Naive B cell (primary cell): ENCODE results near the gene TRIP13. TPM values are rescaled to one million over a fixed set of nuclear protein-coding genes. Genes with fewer than 3 reads are reported as not detected.
"Not testable (repeated sequence)": the region's sequence is repeated elsewhere in the genome, so short reads cannot be mapped to it uniquely, and the experiment has no call there.

Experiments
- ATAC-seq, 2 donors: fragments of 150-1000 bp; cut with Tn5 transposase; 2 replicates each; pipeline ENCODE4 v1.10.0; 2021; ENCODE audit warnings: low read depth in 2 of 2, mild to moderate bottlenecking in 2 of 2, moderate library complexity in 2 of 2
- DNase-seq: peaks from one replicate; pipeline ENCODE4 v3.0.0; 2022
- H3K27ac Mint-ChIP-seq, 6 donors: one replicate each; pipeline ENCODE4 v1.8.0; 2020 to 2022; ENCODE audit warnings: mild to moderate bottlenecking in 6 of 6, mixed read lengths in 6 of 6, moderate library complexity in 5 of 6, inconsistent platforms in 2 of 6
- H3K27me3 Mint-ChIP-seq, 3 donors: one replicate each; pipeline ENCODE4 v1.8.0; 2021 to 2022; ENCODE audit warnings: mixed read lengths in 3 of 3, mild to moderate bottlenecking in 1 of 3
- H3K36me3 Mint-ChIP-seq, 2 donors: one replicate each; pipeline ENCODE4 v1.8.0; 2020 to 2022; ENCODE audit warnings: mixed read lengths in 2 of 2, inconsistent platforms in 1 of 2, mild to moderate bottlenecking in 1 of 2
- H3K4me1 Mint-ChIP-seq, 3 donors: one replicate each; pipeline ENCODE4 v1.8.0; 2020 to 2022; ENCODE audit warnings: mixed read lengths in 3 of 3, inconsistent platforms in 1 of 3, mild to moderate bottlenecking in 1 of 3, moderate library complexity in 1 of 3
- H3K4me3 Mint-ChIP-seq, 8 donors: one replicate each; pipeline ENCODE4 v1.8.0; 2020 to 2022; ENCODE audit warnings: mild to moderate bottlenecking in 8 of 8, mixed read lengths in 8 of 8, moderate library complexity in 8 of 8, inconsistent platforms in 2 of 8
- H3K9me3 Mint-ChIP-seq, 7 donors: one replicate each; pipeline ENCODE4 v1.8.0; 2020 to 2022; ENCODE audit warnings: mixed read lengths in 7 of 7, mild to moderate bottlenecking in 5 of 7, inconsistent platforms in 2 of 7, moderate library complexity in 1 of 7
- polyA plus RNA-seq, 6 donors: library from polyadenylated mRNA; unstranded; fragments of 300-500 nt; fragmentation: Illumina TruSeq; gene quantifications; one replicate each; pipeline ENCODE4 v1.2.3, GENCODE V29; 2021; ENCODE audit warnings: low read depth in 6 of 6

The TRIP13 gene
- polyA plus RNA-seq, 6 donors from 2014 or later, result 1.2 to 3.1 (median 1.8) TPM; not detected in 1

GRCh38 chr5:851076-851475 is 41.6 kb upstream of the TRIP13 start:
- Mint-ChIP-seq H3K27me3 (peaks cover 0 to 12% (median 4%) of the 10 kb centered on the region in 3 donors), H3K27ac (no peak overlapping the region), H3K4me1 (no peaks in the 10 kb centered on the region), H3K9me3 (no peaks in the 10 kb centered on the region), H3K4me3 (no peak overlapping the region), H3K36me3 (no peaks in the 10 kb centered on the region)
- ATAC-seq (no peak), DNase-seq (no peak)

DNA sequence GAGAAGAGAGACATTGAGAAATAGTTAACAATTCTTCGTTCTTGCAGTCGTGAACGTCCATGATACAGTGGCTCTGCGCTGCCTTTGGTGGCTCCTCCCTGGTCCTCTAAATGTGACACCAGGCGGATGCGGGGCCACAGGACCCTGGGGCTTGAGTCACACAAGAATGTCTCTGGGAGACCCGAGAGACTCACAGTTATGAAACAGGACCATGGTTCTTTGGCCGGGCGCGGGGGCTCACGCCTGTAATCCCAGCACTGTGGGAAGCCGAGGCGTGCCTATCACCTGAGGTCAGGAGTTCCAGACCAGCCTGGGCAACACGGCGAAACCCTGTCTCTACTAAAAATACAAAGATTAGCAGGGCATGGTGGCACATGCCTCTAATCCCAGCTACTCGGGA is 41.1 kb upstream of the TRIP13 start:
- H3K27me3 Mint-ChIP-seq, result peaks cover 0 to 12% (median 4%) of the 10 kb centered on the region in 3 donors
- no peak overlapping the region for H3K27ac Mint-ChIP-seq
- H3K36me3 Mint-ChIP-seq, result no peaks in the 10 kb centered on the region
- no peaks in the 10 kb centered on the region for H3K9me3 Mint-ChIP-seq
- no peak overlapping the region for H3K4me3 Mint-ChIP-seq
- ATAC-seq (no peak), DNase-seq (no peak)
- H3K4me1 Mint-ChIP-seq, result no peaks in the 10 kb centered on the region

DNA sequence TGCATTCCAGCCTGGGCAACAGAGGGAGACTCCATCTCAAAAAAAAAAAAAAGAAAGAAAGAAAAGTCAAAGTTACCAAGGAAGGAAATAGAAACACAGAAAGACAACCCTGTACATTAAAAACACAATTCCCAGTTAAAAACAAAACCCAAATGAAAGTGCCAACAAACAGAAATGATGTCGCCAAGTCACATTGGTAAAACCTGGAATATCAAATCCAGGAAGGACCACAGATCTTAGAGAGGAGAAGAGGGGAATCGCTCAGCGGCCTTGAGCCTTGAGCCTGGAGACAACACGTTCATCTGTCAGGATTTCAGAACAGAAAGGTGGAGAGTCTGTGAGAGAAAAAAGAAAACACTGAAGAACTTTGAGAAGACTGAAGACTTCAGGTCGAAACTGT is 40.7 kb upstream of the TRIP13 start:
- Mint-ChIP-seq H3K36me3 (no peaks in the 10 kb centered on the region), H3K27ac (no peak overlapping the region), H3K4me3 (no peak overlapping the region), H3K27me3 (peaks cover 0 to 12% (median 4%) of the 10 kb centered on the region in 3 donors), H3K4me1 (no peaks in the 10 kb centered on the region), H3K9me3 (no peaks in the 10 kb centered on the region)
- DNase-seq (no peak), ATAC-seq (no peak)

DNA sequence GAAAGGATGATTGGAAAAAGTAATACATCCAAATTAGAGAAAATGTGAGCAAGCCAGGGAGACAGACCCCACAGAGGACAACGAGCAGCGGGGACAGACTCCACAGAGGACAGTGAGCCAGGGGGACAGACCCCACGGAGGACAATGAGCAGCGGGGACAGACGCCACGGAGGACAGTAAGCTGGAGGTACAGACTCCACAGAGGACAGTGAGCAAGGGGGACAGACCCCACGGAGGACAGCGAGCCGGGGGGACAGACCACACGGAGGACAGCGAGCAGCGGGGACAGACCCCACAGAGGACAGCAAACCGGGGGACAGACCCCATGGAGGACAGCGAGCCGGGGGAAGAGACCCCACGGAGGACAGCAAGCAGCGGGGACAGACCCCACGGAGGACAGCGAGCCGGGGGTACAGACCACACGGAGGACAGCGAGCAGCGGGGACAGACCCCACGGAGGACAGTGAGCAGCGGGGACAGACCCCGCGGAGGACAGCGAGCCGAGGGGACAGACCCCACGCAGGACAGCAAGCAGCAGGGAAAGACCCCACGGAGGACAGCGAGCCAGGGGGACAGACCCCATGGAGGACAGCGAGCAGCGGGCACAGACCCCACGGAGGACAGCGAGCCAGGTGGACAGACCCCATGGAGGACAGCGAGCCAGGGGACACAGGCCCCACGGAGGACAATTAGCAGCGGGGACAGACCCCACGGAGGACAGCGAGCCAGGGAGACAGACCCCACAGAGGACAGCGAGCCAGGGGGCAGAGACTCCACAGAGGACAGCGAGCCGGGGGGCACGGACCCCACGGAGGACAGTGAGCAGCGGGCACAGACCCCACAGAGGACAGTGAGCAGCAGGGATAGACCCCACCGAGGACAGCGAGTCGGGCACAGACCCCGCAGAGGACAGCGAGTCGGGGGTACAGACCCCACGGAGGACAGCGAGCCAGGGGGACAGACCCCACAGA is 40.0 kb upstream of the TRIP13 start:
- Mint-ChIP-seq H3K36me3 (no peaks in the 10 kb centered on the region), H3K27me3 (peaks cover 0 to 12% (median 4%) of the 10 kb centered on the region in 3 donors), H3K27ac (peak overlapping the region in 1 of 6 donors; percentile 7), H3K4me3 (no peak overlapping the region), H3K9me3 (no peaks in the 10 kb centered on the region), H3K4me1 (no peaks in the 10 kb centered on the region)
- ATAC-seq (no peak), DNase-seq (no peak)

GRCh38 chr5:853416-854090 is 39.1 kb upstream of the TRIP13 start:
- H3K4me3 Mint-ChIP-seq, ATAC-seq, DNase-seq, H3K36me3 Mint-ChIP-seq, H3K4me1 Mint-ChIP-seq, H3K9me3 Mint-ChIP-seq: not testable (repeated sequence)
- Mint-ChIP-seq H3K27ac (peak overlapping the region in 2 of 6 donors; percentile 7 to 44), H3K27me3 (peaks cover 0 to 12% (median 4%) of the 10 kb centered on the region in 3 donors)

- Mint-ChIP-seq H3K4me1 (peaks cover 0 to 5% (median 0%) of the 10 kb centered on the region in 3 donors), H3K4me3 (no peak overlapping the region), H3K27ac (peak overlapping the region in 1 of 6 donors; percentile 44), H3K27me3 (peaks cover 0 to 12% (median 4%) of the 10 kb centered on the region in 3 donors), H3K9me3 (no peaks in the 10 kb centered on the region), H3K36me3 (no peaks in the 10 kb centered on the region)
- no peak for DNase-seq
- no peak for ATAC-seq
Observed at GRCh38 chr5:854217-854616, 38.5 kb upstream of the TRIP13 start.

- H3K9me3 Mint-ChIP-seq, result no peaks in the 10 kb centered on the region
- no peak overlapping the region for H3K4me3 Mint-ChIP-seq
- H3K4me1 Mint-ChIP-seq, result peaks cover 0 to 5% (median 0%) of the 10 kb centered on the region in 3 donors
- no peak for DNase-seq
- H3K27ac Mint-ChIP-seq, result peak overlapping the region in 1 of 6 donors; percentile 81
- no peak for ATAC-seq
- no peaks in the 10 kb centered on the region for H3K36me3 Mint-ChIP-seq
- peaks cover 0 to 12% (median 4%) of the 10 kb centered on the region in 3 donors for H3K27me3 Mint-ChIP-seq
Observed at GRCh38 chr5:854966-855743, 37.5 kb upstream of the TRIP13 start.

- Mint-ChIP-seq H3K4me3 (no peak overlapping the region), H3K4me1 (peaks cover 3 to 5% (median 4%) of the 10 kb centered on the region in 3 donors), H3K27me3 (peaks cover 0 to 12% (median 4%) of the 10 kb centered on the region in 3 donors), H3K27ac (peak overlapping the region in 1 of 6 donors; percentile 81), H3K9me3 (no peaks in the 10 kb centered on the region), H3K36me3 (no peaks in the 10 kb centered on the region)
- ATAC-seq (no peak), DNase-seq (no peak)
Observed at GRCh38 chr5:855771-856530, 36.7 kb upstream of the TRIP13 start.

GRCh38 chr5:856531-857425 is 35.9 kb upstream of the TRIP13 start:
- Mint-ChIP-seq H3K27me3 (peaks cover 0 to 10% (median 4%) of the 10 kb centered on the region in 3 donors), H3K27ac (no peak overlapping the region), H3K4me1 (peaks cover 3 to 5% (median 4%) of the 10 kb centered on the region in 3 donors), H3K36me3 (no peaks in the 10 kb centered on the region), H3K9me3 (no peaks in the 10 kb centered on the region), H3K4me3 (no peak overlapping the region)
- ATAC-seq, result no peak
- DNase-seq, result no peak

GRCh38 chr5:858726-859125 is 34.0 kb upstream of the TRIP13 start:
- H3K27ac Mint-ChIP-seq, result peak overlapping the region in 3 of 6 donors; percentile 47 to 89 (median 56)

DNA sequence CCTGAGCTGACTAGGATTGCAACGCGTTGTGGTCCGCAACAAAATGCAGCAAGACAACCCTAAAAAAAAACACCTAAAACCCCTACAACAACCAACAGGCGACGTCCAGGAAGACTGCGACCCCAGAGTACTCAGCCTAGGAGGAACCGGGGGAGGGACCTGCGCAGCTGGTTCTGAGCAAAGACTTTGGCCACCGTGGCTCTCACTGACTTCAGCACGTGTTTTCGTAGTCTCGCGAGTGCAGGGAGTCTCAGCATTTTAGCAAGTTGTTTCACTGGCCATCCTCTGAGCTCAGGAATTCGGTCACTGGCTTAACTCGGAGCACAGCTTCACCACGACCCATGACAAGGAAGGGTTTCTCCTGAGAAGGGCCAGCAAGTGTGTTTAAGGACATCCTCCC is 33.3 kb upstream of the TRIP13 start:
- DNase-seq (no peak), ATAC-seq (no peak)
- Mint-ChIP-seq H3K4me3 (no peak overlapping the region), H3K27ac (no peak overlapping the region), H3K36me3 (no peaks in the 10 kb centered on the region), H3K27me3 (no peaks in the 10 kb centered on the region), H3K4me1 (peaks cover 3 to 5% (median 4%) of the 10 kb centered on the region in 3 donors), H3K9me3 (no peaks in the 10 kb centered on the region)

More at GRCh38 chr5:858726-859125, 34.0 kb upstream of the TRIP13 start:
- no peaks in the 10 kb centered on the region for H3K27me3 Mint-ChIP-seq
- DNase-seq (no peak), ATAC-seq (no peak)
- no peaks in the 10 kb centered on the region for H3K36me3 Mint-ChIP-seq
- peaks cover 3 to 5% (median 4%) of the 10 kb centered on the region in 3 donors for H3K4me1 Mint-ChIP-seq
- peak overlapping the region in 1 of 8 donors; percentile 53 for H3K4me3 Mint-ChIP-seq
- H3K9me3 Mint-ChIP-seq, result no peaks in the 10 kb centered on the region

- DNase-seq (no peak), ATAC-seq (no peak)
- peaks cover 3 to 5% (median 4%) of the 10 kb centered on the region in 3 donors for H3K4me1 Mint-ChIP-seq
- peak overlapping the region in 1 of 6 donors; percentile 68 for H3K27ac Mint-ChIP-seq
- H3K4me3 Mint-ChIP-seq, result no peak overlapping the region
- H3K36me3 Mint-ChIP-seq, result no peaks in the 10 kb centered on the region
- H3K27me3 Mint-ChIP-seq, result no peaks in the 10 kb centered on the region
- H3K9me3 Mint-ChIP-seq, result no peaks in the 10 kb centered on the region
Observed at GRCh38 chr5:859798-860296, 32.8 kb upstream of the TRIP13 start.
